ENCODE results near the gene SHC3.

Gene SHC3

GRCh38 chr9:89120704-89121103 lies 57.9 kb downstream of the SHC3 start:
- TF ChIP-seq CTCF (IDR thresholded peaks at IDR 0.05) (no peak), ZFX (IDR thresholded peaks at IDR 0.05; ENCODE audit: borderline replicate concordance) (no peak)
- H3K27ac ChIP-seq: no peak overlapping the region

DNA sequence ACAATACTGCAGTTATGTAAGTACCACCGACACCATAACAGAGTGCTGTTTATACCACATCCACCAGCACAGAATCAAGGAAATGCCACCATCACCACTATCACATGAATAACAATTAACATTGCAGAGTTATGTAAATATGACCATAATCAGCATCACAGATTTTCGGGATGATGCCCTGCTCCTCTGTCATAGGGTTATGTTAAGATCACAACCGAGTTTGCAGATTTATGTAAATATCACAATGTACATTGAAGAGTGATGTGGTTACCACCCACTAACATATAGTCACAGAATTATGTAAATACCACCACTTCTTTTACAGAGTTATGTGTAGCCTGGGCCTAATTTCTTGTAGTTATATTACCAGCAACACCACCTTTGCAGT lies 61.8 kb downstream of the SHC3 start:
- H3K27ac ChIP-seq: no peak overlapping the region
- TF ChIP-seq CTCF (IDR thresholded peaks at IDR 0.05): no peak
- no peak for TF ChIP-seq ZFX (IDR thresholded peaks at IDR 0.05; ENCODE audit: borderline replicate concordance)

- no peak overlapping the region for H3K27ac ChIP-seq
- TF ChIP-seq CTCF (IDR thresholded peaks at IDR 0.05): no peak
Measured at GRCh38 chr9:89116064-89116804, 62.4 kb downstream of the SHC3 start.

GRCh38 chr9:89115426-89115825 lies 63.2 kb downstream of the SHC3 start:
- TF ChIP-seq ZFX (IDR thresholded peaks at IDR 0.05; ENCODE audit: borderline replicate concordance): no peak
- TF ChIP-seq CTCF (IDR thresholded peaks at IDR 0.05): no peak
- no peak overlapping the region for H3K27ac ChIP-seq

GRCh38 chr9:89114741-89115140 lies 63.9 kb downstream of the SHC3 start:
- TF ChIP-seq ZFX (IDR thresholded peaks at IDR 0.05; ENCODE audit: borderline replicate concordance) (no peak), CTCF (IDR thresholded peaks at IDR 0.05) (no peak)

GRCh38 chr9:89113851-89114250 lies 64.8 kb downstream of the SHC3 start:
- TF ChIP-seq CTCF (IDR thresholded peaks at IDR 0.05) (no peak), ZFX (IDR thresholded peaks at IDR 0.05; ENCODE audit: borderline replicate concordance) (no peak)

More at GRCh38 chr9:89114741-89115140, 63.9 kb downstream of the SHC3 start:
- no peak overlapping the region for H3K27ac ChIP-seq

DNA sequence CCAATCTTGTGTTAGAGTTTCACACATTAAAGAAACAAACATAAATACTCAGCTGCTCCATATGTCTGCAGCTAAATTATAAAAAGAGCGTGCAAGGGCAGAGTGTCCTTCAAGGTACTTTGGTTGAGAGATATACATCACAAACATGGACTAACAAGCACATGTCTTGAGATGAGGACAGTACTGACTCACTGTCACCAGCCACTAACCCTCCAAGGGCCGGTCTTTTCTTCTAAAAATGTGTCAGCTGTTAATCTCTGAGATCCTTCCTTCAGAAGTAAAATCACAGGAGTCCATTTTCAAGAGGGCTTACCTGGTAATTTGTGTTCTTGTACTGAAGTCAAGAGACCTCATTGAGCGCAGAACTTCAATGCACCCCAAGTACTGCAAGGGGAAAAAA lies 66.4 kb downstream of the SHC3 start:
- TF ChIP-seq ZFX (IDR thresholded peaks at IDR 0.05; ENCODE audit: borderline replicate concordance) (no peak), CTCF (IDR thresholded peaks at IDR 0.05) (no peak)
- H3K27ac ChIP-seq: no peak overlapping the region

More at GRCh38 chr9:89113851-89114250, 64.8 kb downstream of the SHC3 start:
- H3K27ac ChIP-seq: no peak overlapping the region

Data from 22Rv1 (cell line).